Islet of Langerhans (tissue), 1 donor: Measurements from ENCODE around the gene LIPG.

ENCODE experiments used
- FAIRE-seq: peaks from one replicate; lab custom pipeline; 2011; peaks lifted over from hg19 to GRCh38; lab: Jason Lieb, UNC

LIPG gene

DNA sequence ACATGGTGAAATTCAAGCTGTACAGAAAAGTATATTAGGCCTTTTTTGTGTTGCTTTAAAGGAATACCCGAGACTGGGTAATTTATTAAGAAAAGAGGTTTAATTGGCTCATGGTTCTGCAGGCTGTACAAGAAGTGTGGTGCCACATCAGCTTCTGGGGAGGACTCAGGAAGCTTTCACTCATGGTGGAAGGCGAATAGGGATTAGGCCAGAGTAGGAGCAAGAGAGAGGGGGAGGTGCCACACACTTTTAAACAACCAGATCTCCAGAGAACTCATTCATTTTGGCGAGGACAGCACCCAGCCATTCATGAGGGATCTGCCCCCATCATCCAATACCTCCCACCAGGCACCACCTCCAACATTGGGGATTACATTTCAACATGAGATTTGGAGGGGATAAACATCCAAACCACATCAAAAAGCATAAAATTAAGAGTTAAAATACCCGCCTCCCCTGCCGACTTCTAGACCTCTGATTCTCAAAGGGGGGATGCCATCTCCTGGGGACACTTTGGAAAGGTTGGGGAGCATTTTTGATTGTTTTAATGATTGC, 15.1 kb upstream of the LIPG start:
- no peak for FAIRE-seq

DNA sequence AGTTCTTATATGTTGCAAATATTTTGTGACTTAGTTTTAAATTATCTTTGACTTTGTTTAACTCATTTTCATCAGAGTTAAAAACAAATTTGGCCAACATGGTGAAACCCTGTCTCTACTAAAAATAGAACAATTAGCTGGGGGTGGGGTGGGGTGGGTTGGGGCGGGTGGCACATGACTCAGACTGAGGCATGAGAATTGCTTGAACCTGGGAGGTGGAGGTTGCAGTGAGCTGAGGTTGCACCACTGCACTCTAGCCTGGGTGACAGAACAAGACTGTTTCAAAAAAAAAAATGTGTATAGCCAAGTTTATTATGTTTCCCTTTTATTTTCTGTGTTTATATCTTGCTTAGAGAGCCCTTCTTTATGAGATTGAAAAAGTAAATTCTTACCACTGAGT, 14.2 kb upstream of the LIPG start:
- FAIRE-seq: no peak

DNA sequence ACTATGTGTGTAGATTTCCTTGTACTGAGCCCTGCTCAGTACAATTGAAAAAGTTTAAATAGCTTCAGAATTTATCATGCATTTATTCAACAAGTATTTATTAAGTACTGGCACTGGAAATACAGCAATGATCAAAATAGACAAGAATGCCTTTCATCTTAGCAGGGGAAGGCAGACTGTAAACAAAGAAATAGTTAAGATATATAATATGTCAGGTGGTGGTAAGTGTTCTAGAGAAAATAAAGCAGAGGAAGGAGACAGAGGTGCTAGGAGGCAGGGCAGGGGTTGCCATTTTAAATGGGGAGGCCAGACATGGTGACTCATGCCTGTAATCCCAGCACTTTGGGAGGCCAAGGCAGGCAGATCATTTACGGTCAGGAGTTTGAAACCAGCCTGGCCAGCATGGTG, 13.6 kb upstream of the LIPG start:
- FAIRE-seq: no peak

DNA sequence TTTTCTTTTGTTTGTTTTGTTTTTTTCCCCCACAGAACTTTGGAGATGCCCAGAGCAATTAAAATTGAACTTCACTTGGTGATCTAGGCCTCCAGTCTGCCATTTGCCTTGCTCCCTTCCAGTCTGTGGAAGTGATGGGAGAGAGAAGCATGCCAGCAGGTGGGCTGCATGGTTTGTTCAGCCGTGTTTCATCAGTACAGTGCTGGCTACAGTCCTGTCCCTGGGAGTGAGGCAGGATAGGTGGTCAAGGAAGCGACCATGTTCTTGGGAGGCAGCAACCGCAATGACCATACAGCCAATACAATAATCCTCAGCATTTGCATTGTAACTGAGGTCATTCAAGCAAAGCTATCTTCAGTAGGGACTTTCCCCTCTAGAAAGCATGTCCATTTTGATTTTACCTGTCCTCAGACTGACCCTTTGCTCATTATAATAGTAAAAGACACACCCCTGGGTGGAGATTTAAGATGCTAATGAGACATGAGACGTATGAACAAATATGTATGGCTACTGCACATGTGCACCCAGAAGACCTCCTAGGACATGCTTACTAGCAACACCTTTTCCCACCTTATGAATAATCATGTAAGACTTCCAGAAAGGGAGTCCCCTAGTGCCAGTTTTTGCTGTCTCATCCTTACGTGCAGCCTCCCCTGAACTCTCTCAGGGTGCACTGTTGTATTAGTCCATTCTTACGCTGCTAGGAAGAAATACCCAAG, 11.1 kb upstream of the LIPG start:
- FAIRE-seq: no peak

DNA sequence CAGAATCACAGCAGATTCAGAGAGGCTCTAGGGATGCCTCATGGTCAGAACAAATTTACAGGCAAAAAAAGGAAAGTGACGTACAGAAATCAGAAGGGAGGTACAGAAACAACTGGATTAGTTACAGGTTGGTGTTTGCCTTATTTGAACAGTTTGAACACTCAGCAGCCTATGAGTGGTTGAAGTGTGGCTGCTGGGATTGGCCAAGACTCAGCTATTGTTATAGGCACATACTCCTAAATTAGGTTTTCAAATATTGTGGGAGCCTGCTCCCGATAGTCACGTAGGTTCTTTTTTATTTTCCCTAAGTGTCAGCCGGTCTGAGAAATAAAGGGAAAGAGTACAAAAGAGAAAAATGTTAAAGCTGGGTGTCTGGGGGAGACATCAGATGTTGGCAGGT, 8.9 kb upstream of the LIPG start:
- FAIRE-seq: no peak

DNA sequence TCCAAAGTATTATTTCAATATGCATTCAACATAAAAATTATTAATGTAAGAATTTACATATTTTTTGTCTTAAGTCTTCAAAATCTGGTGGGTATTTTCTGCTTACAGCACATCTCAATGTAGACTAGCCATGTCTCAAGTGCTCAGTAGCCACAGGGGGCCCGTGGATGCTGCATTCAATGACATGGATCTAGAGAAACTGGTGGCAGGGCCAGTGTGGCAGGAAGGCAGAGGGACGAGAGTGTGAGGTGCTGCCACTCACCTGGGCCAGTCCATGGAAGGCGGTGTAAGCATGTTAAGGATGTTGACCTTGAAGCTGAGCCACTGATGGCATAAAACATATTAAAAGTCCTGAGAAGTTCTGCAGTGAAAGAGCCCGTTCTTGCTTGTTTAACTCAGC, 6.2 kb upstream of the LIPG start:
- FAIRE-seq: no peak

DNA sequence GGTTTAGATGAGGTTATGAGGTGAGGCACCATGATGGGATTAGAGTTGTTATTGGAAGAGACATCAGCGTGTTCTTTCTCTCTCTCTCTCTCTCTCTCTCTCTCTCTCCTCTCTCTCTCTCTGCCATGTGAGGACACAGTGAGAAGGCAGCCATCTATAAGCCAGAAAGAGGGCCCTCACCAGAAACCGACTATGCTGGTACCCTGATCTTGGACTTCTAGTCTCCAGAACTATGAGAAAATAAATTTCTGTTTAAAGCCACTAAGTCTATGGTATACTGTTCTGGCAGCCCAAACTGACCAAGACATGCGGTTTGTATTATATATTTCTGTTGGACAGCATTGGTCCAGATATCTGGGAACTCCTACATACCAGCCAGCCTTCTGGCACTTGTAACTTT, 3.5 kb upstream of the LIPG start:
- FAIRE-seq: no peak

DNA sequence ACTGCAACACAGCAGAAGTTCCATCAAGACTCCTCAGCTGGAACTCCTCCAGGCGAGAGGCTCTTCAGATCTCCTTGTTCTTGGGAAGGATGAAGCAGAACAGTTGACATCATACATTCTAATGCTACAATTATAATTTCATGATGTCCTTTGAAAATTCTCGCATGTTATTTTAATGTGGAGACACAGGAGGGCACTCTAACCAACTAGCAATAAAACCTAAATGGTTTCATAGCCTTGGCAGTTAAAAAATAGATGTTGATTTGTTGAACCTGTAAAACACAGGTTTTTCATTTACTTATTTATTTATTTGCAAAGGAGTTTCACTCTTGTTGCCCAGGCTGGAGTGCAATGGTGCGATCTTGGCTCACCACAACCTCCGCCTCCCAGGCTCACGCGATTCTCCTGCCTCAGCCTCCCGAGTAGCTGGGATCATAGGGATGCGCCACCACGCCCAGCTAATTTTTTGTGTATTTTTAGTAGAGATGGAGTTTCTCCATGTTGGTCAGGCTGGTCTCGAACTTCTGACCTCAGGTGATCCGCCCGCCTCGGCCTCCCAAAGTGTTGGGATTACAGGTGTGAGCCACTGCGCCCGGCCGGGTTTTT, 2.4 kb upstream of the LIPG start:
- peak; percentile 99 for FAIRE-seq

DNA sequence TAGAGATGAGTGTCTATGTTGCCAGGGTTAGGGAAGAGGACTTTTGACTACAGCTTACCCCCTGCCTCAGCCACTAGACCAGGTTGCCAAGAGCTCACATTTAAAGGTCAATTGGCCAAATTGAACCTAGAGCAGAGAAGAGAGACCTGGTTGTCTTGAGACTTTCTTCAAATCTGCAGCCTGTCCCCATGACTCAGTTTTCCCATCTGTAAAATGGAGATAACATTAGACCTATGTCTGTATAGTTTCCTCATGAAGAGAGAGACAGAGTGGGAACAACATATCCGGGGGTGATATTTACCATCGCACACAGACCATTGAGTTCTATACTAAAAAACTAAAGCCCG, 1.6 kb upstream of the LIPG start:
- FAIRE-seq: no peak

DNA sequence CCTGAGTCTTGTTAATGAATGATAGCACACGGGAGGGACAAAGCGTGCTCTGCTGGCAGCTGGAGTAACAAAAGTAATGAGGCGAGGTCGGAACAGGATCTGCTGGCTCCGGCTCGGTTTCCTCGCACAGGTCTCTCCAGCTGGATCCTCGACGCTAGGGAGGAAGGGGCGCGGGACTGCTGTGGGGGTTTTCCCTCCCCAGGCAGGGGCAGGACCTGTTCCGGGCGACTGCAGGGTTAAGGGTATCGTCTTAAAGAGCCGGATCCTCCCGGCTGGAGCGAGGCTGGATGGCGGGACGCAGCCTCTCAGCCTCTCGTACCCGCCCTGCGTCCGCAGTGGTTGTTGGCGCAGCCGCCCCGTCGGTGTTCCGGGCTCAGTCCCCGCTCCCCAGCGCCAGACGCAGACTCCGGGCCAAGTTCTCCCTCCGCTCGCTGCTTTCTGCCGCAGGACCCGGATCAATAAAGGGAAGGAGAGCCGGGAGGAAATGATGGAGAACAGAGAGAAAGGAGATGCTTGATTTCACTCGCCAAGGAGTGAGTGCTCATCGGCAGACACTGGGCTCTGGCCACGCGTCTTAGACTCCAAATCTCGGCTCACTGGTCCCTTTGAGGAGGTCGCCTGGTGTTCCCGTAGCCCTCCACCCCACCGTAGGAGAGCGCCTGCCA, 1.1 kb upstream of the LIPG start:
- FAIRE-seq: no peak

DNA sequence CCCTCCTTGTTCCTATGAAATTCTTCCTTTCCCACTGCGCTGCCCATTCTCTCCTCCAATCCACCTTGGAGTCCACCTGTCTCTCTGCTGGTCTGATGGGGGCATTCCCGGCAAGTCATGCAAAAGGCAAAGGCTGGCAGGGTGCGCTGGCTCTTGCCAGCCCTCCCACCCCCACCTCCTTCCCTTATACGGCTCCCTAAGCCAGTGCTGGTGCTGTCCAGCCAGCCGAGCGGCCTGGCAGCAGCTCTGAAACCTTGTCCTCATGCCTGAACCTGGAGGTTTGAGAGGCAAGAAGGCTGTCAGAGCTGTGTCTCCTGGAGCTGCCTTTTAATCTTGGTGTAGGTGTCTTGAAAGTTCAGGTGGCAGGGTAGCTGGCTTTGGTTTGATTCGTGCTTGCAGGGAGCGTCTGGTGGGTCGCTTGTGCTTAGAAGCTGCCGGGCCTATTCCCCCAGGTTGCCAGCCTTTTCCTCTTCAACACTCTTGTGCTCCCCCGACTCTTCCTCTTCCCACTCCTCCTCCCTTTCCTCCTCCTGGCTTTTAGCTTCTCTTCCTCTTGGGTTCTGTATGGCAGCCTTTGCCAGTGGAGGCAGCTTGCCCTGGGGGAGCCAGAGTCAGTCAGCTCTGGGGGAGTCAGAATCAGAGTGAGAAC, 748 bp downstream of the LIPG start:
- no peak for FAIRE-seq

DNA sequence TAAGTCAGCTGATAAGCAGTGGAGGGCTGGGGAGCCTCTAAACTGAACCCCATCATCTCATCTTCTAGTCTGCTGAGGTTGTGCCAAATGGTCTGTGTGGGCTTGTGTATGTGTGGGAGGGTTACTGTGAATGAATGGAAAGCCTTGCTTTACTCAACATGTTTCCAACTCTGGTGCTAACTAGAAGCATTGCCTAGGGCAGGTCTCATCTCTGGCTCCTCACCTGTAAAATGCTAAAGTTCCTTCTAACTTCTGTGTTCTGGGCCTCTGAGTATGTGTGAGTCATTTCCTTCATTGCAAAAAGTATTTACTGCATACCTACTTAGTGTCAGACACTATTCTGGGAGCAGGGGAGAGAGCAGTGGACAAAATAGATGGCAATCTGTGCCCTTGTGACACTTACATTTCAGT, 1.3 kb downstream of the LIPG start:
- FAIRE-seq: no peak

DNA sequence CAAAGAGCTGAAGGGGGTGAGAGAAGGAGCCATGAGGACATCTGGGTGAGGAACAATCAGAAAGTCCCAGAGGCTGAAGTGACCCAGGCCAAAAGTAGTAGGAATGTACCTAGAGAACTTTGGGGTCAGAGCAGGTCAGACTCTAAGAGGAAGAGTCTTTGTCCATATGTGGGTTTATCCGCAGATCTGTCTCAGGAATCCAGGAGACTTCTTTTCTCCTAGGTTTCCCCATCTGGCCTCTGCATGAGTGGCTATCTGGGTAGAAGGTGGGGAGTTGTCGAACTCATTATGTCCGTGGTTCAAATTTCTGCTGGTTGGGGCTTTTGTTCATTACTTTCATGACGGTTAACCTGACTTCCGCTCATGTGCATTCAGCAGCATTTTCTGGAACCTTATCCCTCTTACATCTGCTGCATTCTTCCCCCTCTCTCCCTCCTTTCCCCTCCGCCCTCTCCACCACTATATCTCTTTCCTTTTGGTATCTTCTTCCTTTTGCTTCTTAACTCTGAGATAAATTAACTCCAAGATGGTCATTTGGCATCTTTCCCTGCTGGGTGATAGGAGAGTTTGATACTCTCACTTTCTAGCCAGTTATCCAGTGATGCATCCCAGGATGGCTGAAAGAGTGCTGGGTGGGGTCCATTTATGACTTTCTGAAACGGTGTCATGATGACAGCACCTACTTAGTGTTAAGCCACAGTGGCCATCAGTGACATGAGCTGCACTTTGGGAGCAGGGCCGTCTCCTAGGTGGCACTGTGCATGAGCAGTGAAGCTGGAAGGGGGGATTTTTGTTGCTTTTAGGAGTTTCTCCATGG, 2.1 kb downstream of the LIPG start:
- no peak for FAIRE-seq

DNA sequence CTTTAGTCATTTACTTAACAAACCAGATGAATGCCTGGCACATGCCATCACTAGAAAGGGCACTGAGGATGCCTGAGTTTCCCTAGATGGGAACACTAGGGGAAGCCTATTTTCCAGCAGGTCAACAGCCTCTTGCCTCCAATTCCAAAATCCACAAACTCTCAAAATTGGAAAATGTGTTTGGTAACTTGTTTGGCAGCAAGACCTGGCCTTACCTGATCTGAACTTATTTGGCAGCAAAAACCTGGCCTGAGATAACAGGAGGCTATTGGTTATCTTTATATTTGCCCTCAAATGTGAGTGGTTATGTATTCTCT, 2.6 kb downstream of the LIPG start:
- FAIRE-seq: no peak

DNA sequence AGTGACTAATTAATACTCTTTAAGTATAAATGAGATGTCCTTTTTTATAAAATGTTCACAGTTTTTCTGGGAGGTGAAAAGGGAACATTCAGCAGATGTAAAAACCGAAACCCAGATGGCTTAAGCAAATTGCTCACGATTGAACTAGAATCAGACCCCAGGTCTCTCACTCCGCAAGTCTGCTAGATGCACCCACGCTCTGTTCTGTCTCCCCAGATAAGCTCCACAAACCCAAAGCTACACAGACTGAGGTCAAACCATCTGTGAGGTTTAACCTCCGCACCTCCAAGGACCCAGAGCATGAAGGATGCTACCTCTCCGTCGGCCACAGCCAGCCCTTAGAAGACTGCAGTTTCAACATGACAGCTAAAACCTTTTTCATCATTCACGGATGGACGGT, 3.2 kb downstream of the LIPG start:
- FAIRE-seq: no peak

DNA sequence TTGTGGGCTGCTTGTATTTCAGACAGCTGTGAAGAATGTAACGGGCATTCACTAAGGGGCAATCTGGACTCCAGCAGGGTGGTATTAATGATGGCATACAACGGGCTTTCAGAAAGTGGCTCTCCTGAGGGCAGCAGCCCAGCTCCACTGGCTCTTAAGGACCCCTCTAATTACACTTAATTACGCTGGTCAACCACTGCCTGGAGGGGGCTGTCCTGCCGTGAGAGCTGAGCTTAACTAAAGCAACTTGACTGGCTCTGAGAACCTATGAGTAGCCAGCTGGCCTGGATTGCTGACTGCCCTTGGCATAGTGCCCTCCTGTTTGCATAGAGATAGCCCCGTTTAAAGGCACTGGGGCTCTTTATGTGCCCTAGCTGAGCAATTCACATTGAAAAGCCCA, 3.8 kb downstream of the LIPG start:
- FAIRE-seq: no peak

DNA sequence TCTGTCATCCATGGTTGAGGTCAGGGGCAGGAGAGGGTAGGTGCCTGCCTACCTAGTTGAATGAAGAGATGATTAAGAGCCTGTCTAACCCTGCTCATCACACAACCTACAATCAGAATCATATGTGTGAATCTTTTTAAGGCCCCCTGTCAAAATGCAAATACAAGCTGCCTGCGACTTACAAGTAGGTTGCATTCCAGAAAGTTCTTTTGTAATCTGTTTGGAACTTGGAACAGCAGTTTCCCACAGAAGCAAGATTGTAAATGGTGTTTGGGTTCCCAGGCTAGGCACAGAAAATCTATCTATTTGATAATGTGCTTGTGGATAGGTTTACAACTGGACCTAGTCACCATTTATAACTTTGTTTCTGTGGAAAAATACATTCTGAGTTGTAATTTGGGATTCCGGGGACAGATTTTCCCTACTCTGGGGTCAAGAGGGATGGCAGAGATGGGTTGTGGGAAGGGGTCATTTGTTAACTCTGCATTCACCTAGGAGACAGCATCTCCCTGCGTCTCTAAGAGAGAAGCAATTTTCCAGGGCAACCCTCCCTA, 4.4 kb downstream of the LIPG start:
- no peak for FAIRE-seq

DNA sequence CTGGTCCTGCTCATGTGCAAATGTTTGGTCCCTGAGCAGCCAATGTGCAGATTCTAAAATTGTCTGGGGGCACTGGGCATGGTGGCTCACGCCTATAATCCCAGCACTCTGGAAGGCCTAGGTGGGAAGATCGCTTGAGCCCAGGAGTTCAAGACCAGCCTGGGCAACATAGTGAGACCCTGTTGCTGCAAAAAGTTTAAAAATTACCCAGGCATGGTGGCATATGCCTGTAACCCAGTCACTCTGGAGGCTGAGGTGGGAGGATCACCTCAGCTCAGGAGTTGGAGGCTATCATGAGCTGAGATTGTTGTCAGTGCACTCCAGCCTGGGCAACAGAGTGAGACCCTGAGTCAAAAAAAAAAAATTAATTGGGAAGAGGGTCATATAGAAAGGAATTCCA, 5.1 kb downstream of the LIPG start:
- FAIRE-seq: no peak

DNA sequence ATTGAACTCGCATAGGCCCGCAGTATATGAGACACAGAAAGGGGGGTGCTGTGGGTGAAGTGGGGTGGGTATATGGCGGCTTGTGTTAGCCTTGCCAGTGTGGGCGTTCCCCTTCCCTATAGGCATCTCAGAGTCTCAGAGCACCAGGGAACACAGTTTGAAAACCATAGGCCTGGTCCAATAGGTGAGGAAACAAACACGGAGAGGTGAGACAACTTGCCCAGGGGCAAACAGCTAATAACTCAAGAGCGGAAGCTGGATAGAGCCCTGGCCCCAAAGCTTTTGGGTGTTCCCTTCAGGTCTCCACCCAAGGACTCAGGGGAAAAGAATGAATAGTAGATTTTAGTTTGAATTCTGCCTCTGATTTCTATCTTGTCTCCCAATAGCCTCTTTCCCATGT, 7.9 kb downstream of the LIPG start:
- FAIRE-seq: no peak

DNA sequence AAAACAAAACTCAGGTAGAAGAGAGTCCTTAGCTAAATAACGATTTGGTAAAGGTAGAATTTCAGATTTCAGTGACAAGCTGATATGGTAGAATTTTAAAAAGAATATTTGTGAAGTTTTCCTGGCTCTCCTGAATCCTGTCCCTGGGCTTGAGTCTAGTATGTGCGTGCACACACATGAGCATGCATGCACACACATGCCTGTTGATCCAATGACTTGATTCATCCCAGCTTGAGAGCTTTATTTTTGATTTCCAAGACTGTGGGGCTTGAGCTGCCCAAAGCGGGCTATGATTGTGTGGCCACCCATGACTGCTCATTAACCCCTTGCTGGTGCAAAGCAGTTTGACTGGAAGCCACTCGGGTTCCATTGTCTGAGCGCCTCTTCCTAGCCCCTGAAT, 9.0 kb downstream of the LIPG start:
- no peak for FAIRE-seq

DNA sequence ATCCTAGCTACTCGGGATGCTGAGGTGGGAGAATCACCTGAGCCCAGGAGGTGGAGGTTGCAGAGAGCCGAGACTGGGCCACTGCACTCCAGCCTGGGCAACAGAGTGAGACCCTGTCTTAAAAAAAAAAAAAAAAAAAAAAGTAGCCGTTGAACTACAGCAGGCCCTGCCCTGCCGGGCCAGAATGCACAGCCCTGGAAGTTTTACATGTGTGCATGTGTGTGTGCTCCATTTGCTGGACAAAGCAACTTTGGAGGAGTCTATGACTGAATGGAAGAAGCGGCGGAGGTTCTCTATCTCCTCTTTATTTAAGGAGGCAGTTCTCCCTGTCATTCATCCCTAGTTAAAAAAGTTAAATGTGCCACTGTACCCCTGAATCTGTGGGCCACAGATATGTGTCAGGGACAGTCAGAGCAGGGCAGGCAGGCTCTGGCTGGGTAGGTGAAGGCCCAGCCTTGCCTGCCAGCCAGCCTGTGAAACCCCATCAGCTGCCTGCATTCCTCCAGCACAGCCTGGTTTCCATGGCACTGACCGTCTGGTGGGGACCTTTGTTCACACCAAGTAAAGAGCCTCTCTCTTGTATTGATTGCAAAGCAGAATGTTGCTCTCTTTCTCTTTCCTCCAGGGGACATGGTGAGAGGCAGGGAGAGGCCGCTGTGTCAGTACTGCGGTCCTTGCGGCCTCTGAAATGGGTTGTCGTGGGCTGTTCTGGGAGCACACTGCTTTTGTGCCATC, 10.9 kb downstream of the LIPG start:
- FAIRE-seq: no peak

DNA sequence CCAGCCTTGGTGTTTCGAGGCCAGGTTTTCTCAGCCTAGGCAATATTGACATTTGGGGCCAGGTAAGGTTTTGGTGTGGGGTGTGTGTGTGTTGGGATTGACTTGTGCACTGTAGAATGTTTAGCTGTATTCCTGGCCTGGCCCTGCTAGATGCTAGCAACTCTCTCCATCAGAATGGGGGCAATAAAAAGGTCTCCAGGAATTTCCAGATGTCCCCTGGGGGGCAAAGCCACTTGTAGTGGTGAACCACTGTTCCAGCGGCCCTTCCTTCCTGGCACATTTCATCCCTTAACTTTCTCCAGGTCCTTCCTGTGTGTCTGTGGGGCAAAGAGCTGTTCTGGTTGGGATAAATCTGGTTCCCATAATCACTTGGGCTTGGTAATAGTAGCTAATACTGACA, 12.0 kb downstream of the LIPG start:
- no peak for FAIRE-seq
